GM12873 (cell line): Measurements from ENCODE around the gene DLG2.

Experiments used
- TF ChIP-seq, protein P1 (sequence below): IDR thresholded peaks from 2 replicates; pipeline ENCODE4 v1.5.1; 2012; ENCODE audit warnings: low read depth, mild to moderate bottlenecking, moderate library complexity, low read length, control low read depth; ENCODE audit not compliant: insufficient read depth; ENCODE audit errors: missing control alignments

Gene DLG2

DNA sequence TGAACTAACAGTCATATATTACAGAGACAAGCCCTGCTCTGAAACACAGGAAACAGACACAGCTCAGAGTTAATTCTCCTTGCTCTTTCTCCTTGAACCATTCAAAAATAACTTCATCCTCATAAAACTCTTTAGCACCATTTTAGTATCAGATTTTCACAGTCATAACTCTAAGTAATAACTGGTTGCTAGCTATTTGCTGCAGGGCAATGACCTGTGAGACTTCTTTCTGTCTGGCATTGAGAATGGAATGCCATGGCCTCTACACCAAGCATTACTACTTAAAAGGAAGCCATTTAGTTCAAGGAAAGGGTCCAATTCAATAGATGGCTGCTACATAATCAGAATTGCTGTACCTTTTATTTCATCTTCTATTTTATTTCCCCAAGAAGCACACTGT is 2154.3 kb downstream of the DLG2 start:
- TF ChIP-seq, protein P1, sequence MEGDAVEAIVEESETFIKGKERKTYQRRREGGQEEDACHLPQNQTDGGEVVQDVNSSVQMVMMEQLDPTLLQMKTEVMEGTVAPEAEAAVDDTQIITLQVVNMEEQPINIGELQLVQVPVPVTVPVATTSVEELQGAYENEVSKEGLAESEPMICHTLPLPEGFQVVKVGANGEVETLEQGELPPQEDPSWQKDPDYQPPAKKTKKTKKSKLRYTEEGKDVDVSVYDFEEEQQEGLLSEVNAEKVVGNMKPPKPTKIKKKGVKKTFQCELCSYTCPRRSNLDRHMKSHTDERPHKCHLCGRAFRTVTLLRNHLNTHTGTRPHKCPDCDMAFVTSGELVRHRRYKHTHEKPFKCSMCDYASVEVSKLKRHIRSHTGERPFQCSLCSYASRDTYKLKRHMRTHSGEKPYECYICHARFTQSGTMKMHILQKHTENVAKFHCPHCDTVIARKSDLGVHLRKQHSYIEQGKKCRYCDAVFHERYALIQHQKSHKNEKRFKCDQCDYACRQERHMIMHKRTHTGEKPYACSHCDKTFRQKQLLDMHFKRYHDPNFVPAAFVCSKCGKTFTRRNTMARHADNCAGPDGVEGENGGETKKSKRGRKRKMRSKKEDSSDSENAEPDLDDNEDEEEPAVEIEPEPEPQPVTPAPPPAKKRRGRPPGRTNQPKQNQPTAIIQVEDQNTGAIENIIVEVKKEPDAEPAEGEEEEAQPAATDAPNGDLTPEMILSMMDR = no peak

DNA sequence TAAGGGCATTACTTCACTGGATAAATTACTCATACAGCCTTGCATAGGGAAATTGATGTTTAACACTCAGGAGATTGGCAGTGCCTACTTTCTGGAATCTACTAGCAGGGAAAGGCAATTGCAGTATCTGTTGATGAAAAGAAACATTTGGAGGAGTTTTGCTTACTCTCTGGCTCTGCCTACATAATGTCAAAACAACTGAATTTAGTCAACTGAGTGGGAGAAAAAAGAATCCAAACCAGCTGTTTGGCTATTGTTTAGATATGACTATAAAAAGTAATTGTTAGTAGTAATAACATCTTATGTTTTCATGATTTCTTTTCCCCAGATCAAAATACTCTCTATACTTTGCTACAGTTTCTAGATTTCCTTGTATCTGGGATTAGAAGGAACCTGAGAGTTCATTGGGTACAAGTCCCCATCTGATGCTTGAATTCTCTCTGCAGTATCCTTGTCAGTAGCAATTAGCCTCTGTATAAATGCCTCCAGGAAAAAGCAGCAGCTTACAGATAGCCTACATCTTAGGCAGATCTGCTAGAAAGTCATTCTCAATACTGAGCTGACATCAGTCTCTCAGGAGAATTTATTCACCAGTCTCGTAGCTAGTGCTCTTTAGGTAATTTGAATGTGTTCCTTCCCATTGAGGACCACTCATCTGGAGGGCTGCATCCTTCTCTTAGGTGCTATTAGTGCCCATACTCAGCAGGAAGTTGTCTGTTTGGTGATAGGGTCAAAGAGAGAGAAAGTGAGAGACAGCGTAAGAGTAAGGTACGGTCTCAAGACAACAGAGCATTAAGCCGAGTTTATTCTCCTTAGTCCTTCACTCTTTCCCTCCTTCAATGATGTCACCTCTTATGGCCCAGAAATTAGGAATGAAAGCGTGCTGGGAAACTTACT is 2155.1 kb downstream of the DLG2 start:
- TF ChIP-seq, protein P1 = no peak

DNA sequence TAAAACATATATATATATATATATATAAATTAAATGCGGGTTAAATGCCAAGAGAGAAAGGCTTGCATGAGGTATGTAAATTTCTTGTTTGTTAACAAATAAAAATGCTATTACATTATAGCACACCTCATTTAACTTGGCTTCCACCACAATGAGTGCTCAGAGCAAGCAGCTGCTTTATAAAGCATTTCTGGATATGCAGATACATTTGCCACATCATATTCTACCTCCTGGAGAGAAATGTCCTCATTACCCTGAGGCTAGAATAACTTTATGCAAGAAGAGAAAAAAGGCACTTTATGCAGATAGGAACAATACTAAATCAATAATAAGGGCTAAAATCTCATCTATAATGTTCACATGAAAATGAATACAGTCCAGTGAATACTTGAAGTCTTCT is 2159.3 kb downstream of the DLG2 start:
- TF ChIP-seq, protein P1 = no peak

DNA sequence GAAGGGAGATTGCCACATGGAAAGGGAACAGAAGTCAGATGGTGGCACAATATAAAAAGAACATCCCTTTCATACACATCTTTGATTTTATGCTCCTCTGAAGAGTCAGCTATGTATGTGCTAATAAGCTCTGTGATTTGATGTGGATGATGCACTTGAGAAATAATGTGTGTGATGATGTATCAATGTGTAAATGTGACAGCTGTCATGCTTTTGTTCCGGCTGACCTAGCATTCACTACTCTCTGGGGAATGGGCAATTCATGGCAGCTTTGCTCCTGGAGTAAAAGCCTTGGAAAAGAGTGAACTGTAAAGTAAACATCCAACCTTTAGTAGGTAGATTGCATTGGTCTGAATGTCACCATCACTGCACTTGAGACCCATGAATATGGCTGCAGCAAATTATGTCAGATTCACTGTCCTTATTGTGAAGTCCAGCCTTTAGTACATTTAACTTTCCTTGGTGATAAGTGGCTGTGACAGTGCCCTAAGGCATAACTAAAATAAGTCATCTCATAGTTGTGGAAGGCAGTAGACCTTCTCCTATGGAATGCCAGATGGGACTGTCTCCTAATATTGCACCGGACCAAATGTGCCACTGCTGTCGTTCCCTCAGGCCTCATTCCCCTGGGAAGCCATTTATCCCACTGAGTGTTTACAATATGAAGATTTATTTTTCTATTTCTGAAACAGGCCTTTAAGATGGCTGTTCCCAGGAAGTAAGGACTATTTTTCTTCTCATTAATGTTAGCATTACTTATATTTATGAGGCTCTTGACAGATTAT is 2162.8 kb downstream of the DLG2 start:
- TF ChIP-seq, protein P1 = no peak

DNA sequence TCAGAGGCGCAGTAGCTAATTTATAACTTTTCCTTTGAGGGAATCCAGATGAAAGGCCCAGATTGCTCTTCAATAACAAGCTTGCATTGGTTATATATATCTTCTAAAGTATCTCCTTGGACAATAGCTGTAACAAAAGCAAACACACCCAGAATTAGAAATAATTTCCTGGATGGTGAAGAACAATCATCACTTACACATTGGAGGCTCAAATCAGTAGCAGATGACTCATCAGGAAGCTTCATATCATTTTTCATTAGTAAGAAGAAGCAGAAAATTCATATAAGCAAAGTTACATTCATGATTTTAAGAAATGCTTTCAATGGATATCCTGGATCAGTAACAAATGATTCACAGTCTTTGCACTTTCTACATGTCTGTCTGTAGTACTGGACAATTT is 2167.3 kb downstream of the DLG2 start:
- TF ChIP-seq, protein P1 = no peak

DNA sequence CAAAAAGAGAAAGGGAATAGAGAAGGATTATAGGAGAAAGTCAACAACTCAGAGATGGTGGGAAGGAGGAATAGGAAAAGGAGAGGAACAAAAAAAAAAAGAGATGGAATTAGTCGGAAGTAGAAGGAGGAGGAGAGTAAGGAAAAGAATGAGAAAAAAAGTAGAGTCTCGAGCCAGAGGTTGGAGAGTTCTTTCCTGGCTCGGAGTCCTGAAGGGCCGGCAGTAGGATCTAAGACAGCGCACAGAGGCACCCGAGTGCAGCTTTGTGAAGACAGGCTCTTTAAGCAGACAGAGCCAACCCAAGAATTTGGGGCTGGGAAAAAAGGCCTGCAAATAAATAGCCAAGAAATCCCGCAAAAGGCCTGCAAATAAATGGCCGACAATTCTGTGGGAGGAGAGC is 2170.6 kb downstream of the DLG2 start:
- TF ChIP-seq, protein P1 = no peak

DNA sequence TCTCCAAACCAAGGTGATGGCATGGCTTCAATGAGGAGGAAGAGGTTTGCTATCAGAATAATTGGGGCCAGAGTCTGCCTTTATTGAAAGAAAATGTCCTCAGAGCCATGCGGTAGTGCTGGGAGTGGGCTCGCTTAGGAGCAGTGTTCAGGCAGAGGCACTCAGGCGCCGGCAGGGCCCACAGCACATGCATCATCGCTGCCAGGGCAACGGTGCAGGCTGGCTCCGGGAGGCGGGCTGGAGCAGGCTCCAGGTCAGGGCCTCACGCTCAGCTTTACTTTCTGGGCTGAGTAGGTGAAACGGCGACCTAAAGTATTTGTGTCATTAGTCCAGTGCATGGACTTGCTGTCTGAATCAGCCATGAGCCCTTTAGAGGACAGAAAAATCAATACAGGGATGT is 2171.1 kb downstream of the DLG2 start:
- TF ChIP-seq, protein P1 = no peak
